Trophoblast cell (in vitro differentiated cells and primary cell): ENCODE measurements around the gene RNF34.

ENCODE experiments used
- DNase-seq, 2 donors: peaks; one replicate each; pipeline ENCODE4 v3.0.0-alpha.2; 2016
- H2AFZ ChIP-seq: 2 replicates; pipeline ENCODE4 v1.6.1; 2013; ENCODE audit warnings: low read length, moderate library complexity, mild to moderate bottlenecking; ENCODE audit not compliant: insufficient read depth, poor library complexity
- H2AK5ac ChIP-seq: 2 replicates; pipeline ENCODE4 v1.6.1; 2013; ENCODE audit warnings: mild to moderate bottlenecking, low read length
- H2BK120ac ChIP-seq: 2 replicates; pipeline ENCODE4 v1.6.1; 2013; ENCODE audit warnings: low read length, mild to moderate bottlenecking, moderate library complexity; ENCODE audit not compliant: insufficient read depth, poor library complexity
- H2BK12ac ChIP-seq: 2 replicates; pipeline ENCODE4 v1.6.1; 2013; ENCODE audit warnings: mild to moderate bottlenecking, low read length, moderate library complexity
- H2BK5ac ChIP-seq: 2 replicates; pipeline ENCODE4 v1.6.1; 2013; ENCODE audit warnings: low read length, low read depth, moderate library complexity, mild to moderate bottlenecking; ENCODE audit not compliant: poor library complexity
- H3K14ac ChIP-seq: 2 replicates; pipeline ENCODE4 v1.6.1; 2013; ENCODE audit warnings: mild to moderate bottlenecking, low read length
- H3K18ac ChIP-seq: 2 replicates; pipeline ENCODE4 v1.6.1; 2013; ENCODE audit warnings: mild to moderate bottlenecking, low read length
- H3K23ac ChIP-seq: 2 replicates; pipeline ENCODE4 v1.6.1; 2013; ENCODE audit warnings: low read length
- H3K27ac ChIP-seq: 2 replicates; pipeline ENCODE4 v1.5.1; 2013; ENCODE audit warnings: low read depth, mild to moderate bottlenecking, inconsistent platforms, low read length, moderate library complexity
- H3K27me3 ChIP-seq: 2 replicates; pipeline ENCODE4 v1.6.1; 2013; ENCODE audit warnings: inconsistent platforms, mild to moderate bottlenecking, low read length, moderate library complexity; ENCODE audit not compliant: insufficient read depth
- H3K36me3 ChIP-seq, 2 experiments: 1 replicate in 1 of 2; 2 replicates in 1 of 2; pipeline ENCODE4 v1.6.1; 2013; ENCODE audit warnings: low read length in 2 of 2, mild to moderate bottlenecking in 2 of 2, moderate library complexity in 1 of 2; ENCODE audit not compliant: insufficient read depth in 2 of 2, control insufficient read depth in 1 of 2
- H3K4ac ChIP-seq: 2 replicates; pipeline ENCODE4 v1.6.1; 2013; ENCODE audit warnings: low read depth, mild to moderate bottlenecking, low read length, moderate library complexity
- H3K4me1 ChIP-seq, 2 experiments: 1 replicate in 1 of 2; 2 replicates in 1 of 2; pipeline ENCODE4 v1.6.1; 2013; ENCODE audit warnings: low read length in 2 of 2, mild to moderate bottlenecking in 2 of 2, moderate library complexity in 1 of 2; ENCODE audit not compliant: insufficient read depth in 2 of 2, control insufficient read depth in 1 of 2
- H3K4me2 ChIP-seq: 2 replicates; pipeline ENCODE4 v1.6.1; 2013; ENCODE audit warnings: inconsistent platforms, mild to moderate bottlenecking, low read length, moderate library complexity
- H3K4me3 ChIP-seq: 2 replicates; pipeline ENCODE4 v1.5.1; 2013; ENCODE audit warnings: mild to moderate bottlenecking, low read depth, low read length, inconsistent platforms
- H3K79me1 ChIP-seq: one replicate; pipeline ENCODE4 v1.6.1; 2013; ENCODE audit warnings: low read length
- H3K79me2 ChIP-seq: 2 replicates; pipeline ENCODE4 v1.6.1; 2013; ENCODE audit warnings: low read length, mild to moderate bottlenecking; ENCODE audit not compliant: control insufficient read depth, insufficient read depth, poor library complexity
- H3K9ac ChIP-seq: 2 replicates; pipeline ENCODE4 v1.6.1; 2013; ENCODE audit warnings: mild to moderate bottlenecking, low read length
- H3K9me3 ChIP-seq: 2 replicates; pipeline ENCODE4 v1.6.1; 2013; ENCODE audit warnings: low read depth, mild to moderate bottlenecking, control low read depth, inconsistent platforms, low read length; ENCODE audit not compliant: insufficient read depth
- H4K12ac ChIP-seq: 2 replicates; pipeline ENCODE4 v1.6.1; 2013; ENCODE audit warnings: low read depth, mild to moderate bottlenecking, low read length, moderate library complexity
- H4K8ac ChIP-seq: 2 replicates; pipeline ENCODE4 v1.6.1; 2013; ENCODE audit warnings: low read depth, mild to moderate bottlenecking, low read length, moderate library complexity
- H4K91ac ChIP-seq: one replicate; pipeline ENCODE4 v1.6.1; 2013; ENCODE audit warnings: low read depth, mild to moderate bottlenecking, low read length, moderate library complexity
- WGBS: extraction: QIAGEN DNeasy Blood & Tissue Kit; methylation state at CpG from one replicate; pipeline ENCODE4 v1.1.7; 2013; ENCODE audit warnings: missing lambda C conversion rate; ENCODE audit not compliant: insufficient read length, insufficient coverage; ENCODE audit errors: extremely low coverage; 5-methylcytosine and 5-hydroxymethylcytosine counted together

The RNF34 gene

GRCh38 chr12:121470751-121471150 is 70.8 kb downstream of the RNF34 start:
- Histone ChIP-seq H2BK12ac (no peak overlapping the region), H3K9ac (no peak overlapping the region), H3K27ac (no peak overlapping the region), H3K9me3 (no peaks in the 10 kb centered on the region), H2AFZ (no peak overlapping the region), H4K91ac (no peak overlapping the region), H3K36me3 (no peaks in the 10 kb centered on the region), H3K18ac (no peak overlapping the region), H3K4me2 (no peak overlapping the region), H3K14ac (no peak overlapping the region), H3K79me2 (peaks cover 3% of the 10 kb centered on the region), H3K4ac (no peak overlapping the region), H3K79me1 (peaks cover 14% of the 10 kb centered on the region), H2AK5ac (no peak overlapping the region), H4K12ac (no peak overlapping the region), H2BK5ac (no peak overlapping the region), H2BK120ac (no peak overlapping the region), H3K27me3 (no peaks in the 10 kb centered on the region), H3K4me1 (peaks cover under 1 to 5% of the 10 kb centered on the region in 2 experiments), H3K4me3 (no peak overlapping the region), H4K8ac (no peak overlapping the region), H3K23ac (no peak overlapping the region)
- no peak for DNase-seq
- no CpG with 5 or more reads among the region's 2 CpGs for WGBS

DNA sequence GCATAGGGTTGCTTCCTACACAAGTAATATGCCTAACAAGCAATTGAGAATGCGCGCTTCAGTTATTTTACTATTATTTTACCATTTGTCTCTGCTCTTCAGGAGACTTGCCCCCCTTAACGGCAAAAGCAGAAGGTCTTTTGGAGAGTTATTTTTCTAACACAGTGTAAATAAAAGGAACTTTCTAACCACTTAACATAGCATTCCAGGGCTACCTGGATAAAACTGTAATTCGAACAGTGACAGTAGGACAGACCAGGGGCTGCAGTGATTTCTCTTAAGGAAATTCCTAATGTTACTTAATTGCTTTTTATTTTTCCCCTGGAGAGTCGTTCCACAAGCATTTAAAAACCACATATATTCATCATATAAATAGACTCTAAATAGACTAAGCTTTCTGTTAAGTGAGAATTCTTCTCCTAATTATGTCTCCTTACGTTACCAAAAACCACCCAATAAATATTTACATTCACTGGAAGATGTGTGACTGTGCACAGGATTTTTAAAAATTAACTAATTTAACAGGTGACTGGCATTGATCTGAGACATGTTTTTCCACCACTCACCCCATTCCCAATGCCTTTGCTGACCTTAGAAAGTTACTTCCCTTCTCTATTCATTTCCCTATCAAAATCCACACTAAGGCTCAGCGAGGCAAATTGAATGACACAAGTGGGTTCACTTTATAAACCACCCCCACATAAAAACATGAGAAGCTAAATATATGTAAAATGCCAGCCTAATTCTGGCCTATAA is 72.4 kb downstream of the RNF34 start:
- Histone ChIP-seq H3K79me2 (no peaks in the 10 kb centered on the region), H2BK12ac (no peak overlapping the region), H3K4me1 (peaks cover 0 to 4% of the 10 kb centered on the region in 2 experiments), H2AK5ac (no peak overlapping the region), H3K36me3 (no peaks in the 10 kb centered on the region), H2BK120ac (no peak overlapping the region), H3K4me2 (no peak overlapping the region), H3K4me3 (no peak overlapping the region), H3K27ac (no peak overlapping the region), H3K14ac (no peak overlapping the region), H3K18ac (no peak overlapping the region), H3K4ac (no peak overlapping the region), H3K23ac (no peak overlapping the region), H2AFZ (no peak overlapping the region), H4K8ac (no peak overlapping the region), H3K27me3 (no peaks in the 10 kb centered on the region), H3K9me3 (no peaks in the 10 kb centered on the region), H2BK5ac (no peak overlapping the region), H4K12ac (no peak overlapping the region), H4K91ac (no peak overlapping the region), H3K79me1 (peaks cover 6% of the 10 kb centered on the region), H3K9ac (no peak overlapping the region)
- no peak for DNase-seq
- WGBS, result no CpG with 5 or more reads among the region's 7 CpGs
